HAP-1 (cell line): ENCODE measurements around the gene COX19.
"Not testable (repeated sequence)": the region's sequence is repeated elsewhere in the genome, so short reads cannot be mapped to it uniquely, and the experiment has no call there.

Experiments
- DNase-seq, 2 experiments: peaks; one replicate each; pipeline ENCODE4 v3.0.0-alpha.2; 2016 to 2020; ENCODE audit warnings: low spot score in 2 of 2
- H3K27me3 ChIP-seq: fragments of 250-450 bp; sonication (Bioruptor Pico); 2 replicates; pipeline ENCODE4 v1.5.1; 2020; ENCODE audit warnings: low read depth, mild to moderate bottlenecking, moderate library complexity
- H3K36me3 ChIP-seq: fragments of 250-450 bp; sonication (Bioruptor Pico); replicated peaks from 2 replicates; pipeline ENCODE4 v1.5.1; 2020; ENCODE audit warnings: mild to moderate bottlenecking
- H3K4me1 ChIP-seq: fragments of 250-450 bp; sonication (Bioruptor Pico); 2 replicates; pipeline ENCODE4 v1.5.1; 2020; ENCODE audit warnings: mild to moderate bottlenecking
- H3K4me3 ChIP-seq: fragments of 250-450 bp; sonication (Bioruptor Pico); 2 replicates; pipeline ENCODE4 v1.5.1; 2020; ENCODE audit warnings: mild to moderate bottlenecking, moderate library complexity
- H3K9me3 ChIP-seq: fragments of 250-450 bp; sonication (Bioruptor Pico); 2 replicates; pipeline ENCODE4 v1.5.1; 2020; ENCODE audit warnings: mild to moderate bottlenecking, moderate library complexity
- in situ Hi-C: fragments of 300-500 bp; cut with MboI; formaldehyde crosslinking; loops from 3 replicates; pipeline ENCODE4 v1.14.3; 2020; ENCODE audit warnings: low sequenced_read_pairs, inconsistent platforms, mixed read lengths

COX19 gene

DNA sequence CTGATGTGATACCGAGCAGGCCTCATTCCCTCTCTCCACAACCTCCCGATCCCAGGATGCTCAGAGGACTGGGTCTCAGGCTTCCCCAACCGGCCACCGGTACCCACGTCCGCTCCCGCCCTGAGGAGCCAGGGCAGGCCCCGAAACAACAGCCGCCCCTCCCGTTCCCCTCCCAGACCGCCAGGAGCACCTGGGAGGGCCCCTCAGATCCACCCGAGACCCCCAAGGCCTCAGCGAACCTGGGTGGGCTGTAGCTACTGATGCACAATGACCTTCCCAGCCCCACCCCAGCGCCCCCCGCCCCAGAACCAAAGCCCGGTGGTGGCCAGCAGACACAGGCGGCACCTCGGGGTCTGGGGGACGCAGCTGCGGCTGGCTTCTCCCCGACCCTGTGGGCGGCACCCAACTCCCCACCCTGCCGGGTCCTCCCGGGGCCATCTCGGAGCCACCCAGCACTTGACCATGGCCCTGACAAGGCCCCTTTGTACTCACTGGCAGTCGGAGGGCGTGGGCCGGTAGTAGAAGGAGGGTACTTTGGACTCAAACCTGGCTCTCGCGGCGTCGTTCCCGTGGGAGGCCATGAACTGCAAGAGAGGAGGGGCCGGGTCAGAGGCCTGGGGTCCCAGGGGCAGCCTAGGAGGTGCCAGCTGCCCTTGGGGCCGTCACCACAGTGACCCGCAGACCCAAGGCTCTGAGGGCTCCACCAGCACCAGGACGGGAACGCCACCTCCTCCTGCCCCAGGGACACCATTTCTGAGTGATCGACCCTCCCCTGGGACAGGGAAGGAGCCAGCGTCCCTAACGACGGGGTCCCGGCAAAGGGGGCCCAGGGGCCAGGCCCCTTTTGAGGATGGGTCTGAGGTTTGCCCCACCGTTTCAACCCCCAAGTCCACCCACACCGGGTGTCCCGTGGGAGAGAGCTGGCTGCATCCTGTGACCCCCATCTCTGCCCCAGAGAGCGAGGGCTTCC is 49.0 kb downstream of the COX19 start:
- no peaks in the 10 kb centered on the region for H3K36me3 ChIP-seq
- H3K9me3 ChIP-seq, result no peaks in the 10 kb centered on the region
- DNase-seq, result no peak
- in situ Hi-C loops, result no loop called here
- no peaks in the 10 kb centered on the region for H3K4me1 ChIP-seq
- H3K4me3 ChIP-seq, result no peak overlapping the region
- H3K27me3 ChIP-seq, result no peaks in the 10 kb centered on the region

DNA sequence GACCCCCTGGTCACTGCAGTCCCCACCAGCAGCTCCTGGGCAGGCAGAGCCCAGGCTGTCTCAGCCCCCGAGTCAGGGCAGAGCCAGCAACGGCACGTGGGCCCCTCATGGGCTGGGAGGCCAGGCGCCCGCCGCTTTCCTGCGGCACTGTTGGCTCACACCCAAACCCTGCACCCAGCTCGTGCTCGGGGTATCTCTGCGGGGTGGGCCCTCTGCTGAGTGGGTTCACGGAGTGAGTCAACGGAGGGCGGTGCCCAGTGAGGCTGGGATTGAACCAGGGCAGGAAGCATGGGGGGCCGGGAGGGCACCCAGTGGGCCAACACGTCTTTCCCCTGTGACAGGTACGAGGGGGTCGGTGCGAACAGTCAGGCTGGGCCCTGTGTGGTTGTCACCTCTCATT is 49.7 kb downstream of the COX19 start:
- Histone ChIP-seq H3K9me3 (no peaks in the 10 kb centered on the region), H3K4me3 (no peak overlapping the region), H3K4me1 (no peaks in the 10 kb centered on the region), H3K36me3 (no peaks in the 10 kb centered on the region), H3K27me3 (no peaks in the 10 kb centered on the region)
- in situ Hi-C loops, result no loop called here
- no peak for DNase-seq

DNA sequence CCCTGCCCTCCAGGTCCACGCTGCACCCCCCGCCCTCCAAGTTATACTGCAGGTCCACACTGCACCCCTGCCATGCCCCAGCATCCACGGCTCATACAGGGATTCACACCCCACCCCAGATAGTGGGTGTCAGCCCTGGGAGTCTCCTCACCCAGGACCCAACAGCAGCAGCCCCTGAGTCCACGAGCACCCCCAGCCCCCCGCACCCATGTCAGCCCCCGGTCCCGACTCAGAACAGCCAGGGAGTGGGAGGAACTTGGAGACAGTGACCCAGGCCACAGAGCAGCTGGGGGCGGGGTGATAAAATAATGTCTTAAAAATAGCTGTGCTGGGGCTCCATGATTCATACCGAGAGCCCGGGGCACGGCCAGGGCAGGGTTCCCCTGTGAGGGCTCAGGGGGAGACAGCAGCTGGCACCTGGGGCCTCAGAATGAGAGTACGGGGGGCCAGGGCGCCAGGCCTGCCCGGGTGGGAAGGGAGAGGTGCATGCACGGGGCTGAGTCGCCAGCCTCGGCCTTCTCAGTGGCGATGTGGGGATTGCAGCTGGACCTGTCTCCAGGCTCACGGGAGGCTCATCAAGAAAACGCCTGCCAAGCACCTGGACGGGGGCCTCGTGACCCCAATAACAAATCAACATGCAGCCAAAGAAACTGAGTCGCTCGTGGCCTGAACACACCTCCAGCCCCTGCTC is 50.7 kb downstream of the COX19 start:
- no peak for DNase-seq
- in situ Hi-C loops, result no loop called here
- Histone ChIP-seq H3K27me3 (no peaks in the 10 kb centered on the region), H3K4me1 (no peaks in the 10 kb centered on the region), H3K36me3 (no peaks in the 10 kb centered on the region), H3K4me3 (no peak overlapping the region), H3K9me3 (no peaks in the 10 kb centered on the region)

DNA sequence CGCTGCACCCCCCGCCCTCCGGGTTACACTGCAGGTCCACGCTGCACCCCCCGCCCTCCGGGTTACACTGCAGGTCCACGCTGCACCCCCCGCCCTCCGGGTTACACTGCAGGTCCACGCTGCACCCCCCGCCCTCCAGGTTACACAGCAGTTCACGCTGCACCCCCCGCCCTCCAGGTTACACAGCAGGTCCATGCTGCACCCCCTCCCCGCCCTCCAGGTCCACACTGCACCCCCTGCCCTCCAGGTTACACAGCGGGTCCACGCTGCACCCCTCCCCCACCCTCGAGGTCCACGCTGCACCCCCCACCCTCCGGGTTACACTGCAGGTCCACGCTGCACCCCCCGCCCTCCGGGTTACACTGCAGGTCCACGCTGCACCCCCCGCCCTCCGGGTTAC is 51.3 kb downstream of the COX19 start:
- in situ Hi-C loops, H3K4me1 ChIP-seq, DNase-seq, H3K4me3 ChIP-seq, H3K27me3 ChIP-seq, H3K36me3 ChIP-seq, H3K9me3 ChIP-seq: not testable (repeated sequence)

DNA sequence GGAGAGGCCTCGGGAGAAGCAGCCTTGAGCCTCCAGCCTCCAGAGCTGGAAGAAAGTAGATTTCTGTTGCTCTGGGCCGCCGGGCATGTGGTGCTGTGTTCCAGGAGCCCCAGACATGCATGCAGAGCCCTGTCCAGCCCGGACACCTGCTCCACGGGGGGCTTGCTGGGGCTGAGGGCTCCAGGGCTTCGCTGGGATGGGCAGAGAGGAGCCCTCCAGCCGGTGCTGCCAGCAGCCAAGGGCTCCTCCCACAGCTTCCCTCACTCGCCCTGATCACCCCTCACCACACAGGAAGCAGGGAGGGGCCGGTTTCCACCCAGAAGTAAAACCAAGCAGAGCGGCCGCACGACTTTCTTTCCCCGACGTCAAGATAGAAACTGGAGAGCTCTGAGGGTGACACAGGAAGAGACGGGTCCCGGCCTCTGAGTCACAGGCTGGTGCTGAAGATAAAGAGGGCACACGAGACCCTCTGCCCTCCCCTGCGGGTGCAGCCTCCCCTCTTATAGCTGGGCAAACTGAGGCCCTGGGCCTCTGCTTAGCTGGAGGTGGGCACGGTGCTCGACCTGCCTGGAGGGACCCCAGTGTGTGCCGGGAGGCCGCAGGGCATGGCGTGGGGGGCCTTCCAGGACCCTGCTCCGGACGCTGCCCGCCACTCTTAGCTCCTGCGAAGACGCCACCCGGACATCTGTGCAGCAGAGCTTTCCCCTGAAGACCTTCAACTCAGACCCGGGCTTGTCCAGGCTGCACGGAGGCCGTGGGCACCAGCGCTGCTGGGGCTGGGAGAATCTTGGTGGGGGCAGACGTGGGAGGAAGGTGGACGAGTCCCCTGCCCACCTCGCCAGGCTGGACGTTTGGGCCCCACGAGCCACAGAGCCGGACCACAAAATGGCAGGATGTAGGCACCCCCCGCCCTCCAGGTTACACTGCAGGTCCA is 52.0 kb downstream of the COX19 start:
- no peak overlapping the region for H3K4me3 ChIP-seq
- DNase-seq, result no peak
- in situ Hi-C loops, result no loop called here
- no peaks in the 10 kb centered on the region for H3K27me3 ChIP-seq
- H3K9me3 ChIP-seq, result no peaks in the 10 kb centered on the region
- H3K36me3 ChIP-seq, result no peaks in the 10 kb centered on the region
- H3K4me1 ChIP-seq, result no peaks in the 10 kb centered on the region

DNA sequence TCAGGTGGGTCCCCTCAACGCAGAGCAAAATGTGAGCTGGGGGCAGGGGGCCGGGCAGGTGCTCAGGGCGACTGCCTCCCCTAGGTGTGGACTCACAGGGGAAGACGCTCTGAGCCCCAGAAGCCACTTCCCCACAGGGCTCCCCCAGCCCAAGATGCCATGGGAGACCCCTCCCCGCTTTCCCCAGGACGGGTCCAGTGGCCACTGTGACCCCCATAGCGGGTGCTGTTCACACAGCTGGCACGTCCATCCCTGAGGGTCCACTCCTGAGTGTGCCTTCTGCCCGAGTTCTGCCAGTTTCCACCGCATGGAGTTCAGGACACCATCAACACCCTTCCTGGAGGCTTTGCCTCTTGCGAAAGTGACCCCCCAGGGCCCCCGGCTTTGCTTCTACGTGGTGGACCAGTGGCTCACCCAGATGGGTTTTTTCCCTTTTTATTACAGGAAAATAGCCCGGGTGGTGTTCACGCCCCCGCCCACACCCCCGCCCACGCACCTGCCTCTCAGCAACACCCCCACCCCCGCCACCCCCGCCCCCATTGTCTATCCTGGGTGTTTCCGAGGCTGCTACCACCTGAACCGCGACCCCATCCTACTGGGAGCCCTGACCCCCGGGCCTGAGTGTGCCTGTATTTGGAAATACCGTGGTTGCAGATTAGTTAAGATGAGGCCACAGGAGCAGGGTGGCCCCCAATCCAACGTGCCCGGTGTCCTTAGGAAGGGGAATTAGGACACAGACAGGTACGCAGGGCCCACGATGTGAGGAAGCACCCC is 52.8 kb downstream of the COX19 start:
- DNase-seq, result no peak
- in situ Hi-C loops, result no loop called here
- no peaks in the 10 kb centered on the region for H3K9me3 ChIP-seq
- H3K27me3 ChIP-seq, result no peaks in the 10 kb centered on the region
- no peaks in the 10 kb centered on the region for H3K4me1 ChIP-seq
- H3K4me3 ChIP-seq, result no peak overlapping the region
- no peaks in the 10 kb centered on the region for H3K36me3 ChIP-seq

DNA sequence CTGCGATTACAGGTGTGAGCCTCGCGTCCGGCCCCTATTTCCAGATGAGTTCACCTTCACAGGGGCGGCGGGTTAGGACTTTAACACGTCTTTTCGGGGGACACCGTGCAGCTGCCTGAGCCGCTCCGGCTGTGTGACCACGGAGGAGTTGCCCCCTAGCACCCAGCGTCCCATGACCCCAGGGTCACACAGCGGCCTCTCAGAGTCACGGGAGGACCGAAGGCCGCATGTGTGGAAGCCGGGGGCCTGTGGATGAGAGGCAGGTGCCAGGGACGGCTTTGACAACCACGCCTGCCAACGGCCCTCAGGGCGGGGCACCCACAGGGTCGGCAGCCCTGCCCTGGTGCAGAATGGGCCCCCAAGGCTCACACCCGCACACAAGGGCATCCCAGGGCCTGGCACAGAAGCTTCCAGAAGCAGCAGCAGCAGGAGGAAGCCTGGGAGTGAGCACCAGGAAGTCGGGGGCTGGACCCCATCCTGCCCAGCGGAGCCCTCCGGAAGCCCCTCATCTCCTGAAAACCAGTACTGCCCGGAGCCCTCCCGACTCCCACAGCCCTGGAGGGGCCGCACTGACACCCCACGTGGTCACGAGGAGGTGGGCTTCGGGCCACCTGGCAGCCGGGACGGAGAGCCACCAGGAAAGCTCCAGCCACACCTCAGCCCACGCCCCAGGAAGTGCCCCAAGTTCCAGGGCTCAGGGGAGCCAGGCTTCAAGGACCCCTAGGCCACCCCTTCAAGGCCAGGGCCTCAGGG is 53.6 kb downstream of the COX19 start:
- DNase-seq, result no peak
- in situ Hi-C loops, result no loop called here
- H3K9me3 ChIP-seq, result no peaks in the 10 kb centered on the region
- H3K4me1 ChIP-seq, result no peaks in the 10 kb centered on the region
- no peaks in the 10 kb centered on the region for H3K36me3 ChIP-seq
- no peak overlapping the region for H3K4me3 ChIP-seq
- H3K27me3 ChIP-seq, result no peaks in the 10 kb centered on the region

DNA sequence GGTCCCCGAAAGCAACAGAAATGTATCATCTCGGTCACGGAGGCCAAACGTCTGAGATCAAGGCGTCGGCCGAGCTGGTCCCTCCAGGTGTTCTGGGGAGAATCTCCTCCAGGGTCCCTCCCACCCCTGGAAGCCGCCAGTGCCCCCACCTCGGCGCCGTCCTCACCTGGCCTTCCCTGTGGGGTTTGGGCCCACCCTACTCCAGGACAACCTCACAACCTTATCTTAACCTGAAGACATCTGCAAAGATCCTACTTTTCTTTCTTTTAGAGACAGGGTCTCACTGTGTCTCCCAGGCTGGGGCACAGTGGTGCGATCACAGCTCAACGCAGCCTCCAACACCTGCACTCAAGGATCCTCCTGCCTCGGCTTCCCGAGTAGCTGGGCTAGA is 54.3 kb downstream of the COX19 start:
- no peak overlapping the region for H3K4me3 ChIP-seq
- no peaks in the 10 kb centered on the region for H3K36me3 ChIP-seq
- no peaks in the 10 kb centered on the region for H3K4me1 ChIP-seq
- H3K9me3 ChIP-seq, result no peaks in the 10 kb centered on the region
- no peaks in the 10 kb centered on the region for H3K27me3 ChIP-seq
- in situ Hi-C loops, result no loop called here
- DNase-seq, result no peak

DNA sequence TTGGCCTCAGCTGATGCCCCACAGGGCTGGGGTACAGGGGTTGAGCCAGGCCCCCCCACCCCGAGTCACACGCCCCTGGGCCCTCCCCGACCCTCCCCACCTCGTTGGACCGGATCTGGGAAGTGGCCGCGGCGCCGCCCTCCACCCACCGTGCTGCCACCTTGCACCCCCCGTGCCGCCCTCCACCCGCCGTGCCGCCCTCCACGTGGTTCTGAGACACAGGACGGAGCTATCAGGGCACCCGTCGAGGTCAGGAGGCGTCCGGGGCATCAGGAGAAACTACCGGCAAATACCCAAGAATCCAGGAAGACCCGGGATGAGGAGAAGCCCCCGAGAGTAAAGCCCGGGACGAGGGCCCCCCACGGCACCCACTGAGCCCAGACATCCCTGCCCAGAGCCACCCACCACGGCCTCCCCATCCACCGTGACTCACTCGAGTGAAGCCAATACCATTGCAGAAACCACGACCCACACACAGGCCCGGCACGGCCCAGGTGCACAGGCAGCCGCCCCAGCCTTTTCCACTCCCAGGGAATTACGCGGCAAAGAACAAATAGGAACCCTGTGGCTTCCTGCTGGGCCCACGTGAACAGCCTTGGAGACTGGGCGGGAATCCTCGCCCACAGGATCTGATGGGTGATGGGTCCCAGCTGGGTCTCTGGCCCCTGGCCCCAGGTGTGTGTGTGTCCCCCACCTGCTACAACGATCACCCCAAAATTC is 54.8 kb downstream of the COX19 start:
- Histone ChIP-seq H3K4me3 (no peak overlapping the region), H3K27me3 (no peaks in the 10 kb centered on the region), H3K9me3 (no peaks in the 10 kb centered on the region), H3K36me3 (no peaks in the 10 kb centered on the region), H3K4me1 (no peaks in the 10 kb centered on the region)
- in situ Hi-C loops, result no loop called here
- no peak for DNase-seq

DNA sequence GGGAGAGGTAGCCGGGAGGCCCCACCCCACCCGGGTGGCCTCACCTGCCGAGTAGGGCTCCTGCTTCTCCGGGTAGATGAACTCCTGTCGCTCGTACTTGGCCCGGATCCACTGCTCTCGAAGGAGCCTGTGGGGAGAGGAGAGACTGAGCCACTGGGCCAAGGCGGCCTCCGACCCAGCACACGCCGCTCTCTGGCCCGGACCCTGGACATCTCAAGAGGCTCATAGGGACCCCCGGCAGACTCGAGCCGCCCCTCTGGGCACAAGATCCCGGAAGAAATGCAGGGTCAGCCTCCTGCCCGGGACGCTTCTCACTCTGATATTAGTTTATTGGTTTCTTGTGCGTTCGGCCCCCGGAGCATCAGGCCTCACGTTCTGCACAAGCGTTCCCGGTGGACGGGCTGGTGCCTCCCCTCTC is 55.4 kb downstream of the COX19 start:
- no peaks in the 10 kb centered on the region for H3K4me1 ChIP-seq
- no peak for DNase-seq
- H3K36me3 ChIP-seq, result no peaks in the 10 kb centered on the region
- H3K9me3 ChIP-seq, result no peaks in the 10 kb centered on the region
- no peak overlapping the region for H3K4me3 ChIP-seq
- in situ Hi-C loops, result no loop called here
- no peaks in the 10 kb centered on the region for H3K27me3 ChIP-seq

DNA sequence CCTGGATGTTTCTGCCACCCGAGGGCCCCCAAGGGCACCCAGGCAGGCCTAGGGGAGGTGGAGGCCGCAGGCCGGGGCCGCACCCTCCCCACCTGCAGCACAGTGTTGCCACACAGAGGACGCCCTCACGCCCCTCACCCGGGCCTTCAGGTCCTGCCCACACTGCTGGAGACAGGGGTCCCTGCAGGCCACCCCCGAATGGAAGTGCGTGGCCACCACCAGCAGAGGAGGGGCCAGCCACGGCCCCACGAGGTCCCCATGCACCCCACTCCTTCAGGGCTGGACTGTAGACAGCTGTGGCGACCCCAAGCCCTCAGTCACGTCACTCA is 56.3 kb downstream of the COX19 start:
- Histone ChIP-seq H3K27me3 (no peaks in the 10 kb centered on the region), H3K9me3 (no peaks in the 10 kb centered on the region), H3K4me3 (no peak overlapping the region), H3K36me3 (no peaks in the 10 kb centered on the region), H3K4me1 (no peaks in the 10 kb centered on the region)
- in situ Hi-C loops, result no loop called here
- no peak for DNase-seq

DNA sequence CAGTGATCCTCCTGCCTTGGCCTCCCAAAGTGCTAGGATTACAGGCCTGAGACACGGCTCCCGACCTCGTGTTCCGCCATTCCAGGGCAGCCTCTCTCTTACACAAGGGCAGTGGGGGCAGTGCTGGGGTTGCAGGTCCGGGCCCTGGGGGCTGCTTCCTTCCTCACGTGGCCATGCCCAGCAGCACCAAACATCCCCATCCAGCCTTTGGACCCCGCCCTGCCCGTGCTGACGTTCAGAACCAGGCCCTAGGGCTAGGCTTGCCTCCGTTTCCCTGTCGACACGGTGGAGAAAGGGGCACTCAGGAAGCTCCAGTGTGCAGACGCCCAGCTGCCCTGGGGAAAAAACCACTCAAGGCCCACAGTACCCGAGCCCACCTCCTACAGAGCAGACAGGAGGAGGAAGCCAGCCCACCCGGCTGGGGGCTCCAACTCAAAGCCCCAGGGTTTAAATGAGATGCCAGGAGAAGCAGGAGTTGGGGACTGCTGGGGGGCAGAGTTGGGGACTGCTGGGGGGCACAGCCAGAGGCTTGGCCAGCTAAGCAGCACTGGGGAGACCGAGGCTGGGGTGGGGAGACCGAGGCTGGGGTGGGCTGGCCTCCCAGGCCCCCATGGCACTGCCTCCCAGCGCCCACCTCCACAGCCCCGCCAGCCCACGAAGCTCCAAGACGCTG is 56.8 kb downstream of the COX19 start:
- H3K36me3 ChIP-seq, result no peaks in the 10 kb centered on the region
- in situ Hi-C loops, result no loop called here
- DNase-seq, result no peak

More for the DNA sequence above, 56.8 kb downstream of the COX19 start:
- H3K9me3 ChIP-seq, result no peaks in the 10 kb centered on the region
- H3K4me3 ChIP-seq, result no peak overlapping the region
- H3K27me3 ChIP-seq, result no peaks in the 10 kb centered on the region
- no peaks in the 10 kb centered on the region for H3K4me1 ChIP-seq
